ENCODE data around the gene MAMDC4. TPM values are rescaled to one million over a fixed set of nuclear protein-coding genes. Genes with fewer than 3 reads are reported as not detected.

MAMDC4 gene
- total and polyA plus RNA-seq, 2 of the 13 experiments (the other 11 are each of a cell fraction or from before 2014, with no cell fraction given), result 6.0 to 6.8 TPM

- TF ChIP-seq MXD3 (CRISPR knock-in tag; IDR thresholded peaks at IDR 0.05) (no peak), ZNF451 (CRISPR knock-in tag; IDR thresholded peaks at IDR 0.05) (0 out of 2 replicates have a peak, but pooled peaks have one; percentile 23), JDP2 (CRISPR knock-in tag; IDR thresholded peaks at IDR 0.05; ENCODE audit: borderline replicate concordance) (no peak), HNRNPUL1 (IDR thresholded peaks at IDR 0.05; ENCODE audit: low read depth, low read length) (no peak), FOXO4 (CRISPR knock-in tag; conservative IDR thresholded peaks at IDR 0.05) (no peak), ZBTB38 (CRISPR knock-in tag; IDR thresholded peaks at IDR 0.05) (peak; percentile 55; the same call in 1 of the 2 replicates), ZNF780A (CRISPR knock-in tag; IDR thresholded peaks at IDR 0.05) (no peak), RBFOX2 (IDR thresholded peaks at IDR 0.05; ENCODE audit: low read depth, low read length) (peak; percentile 67), DNMT1 (CRISPR knock-in tag; IDR thresholded peaks at IDR 0.05) (0 out of 2 replicates have a peak, but pooled peaks have one; percentile 32), PAF1 (CRISPR knock-in tag; IDR thresholded peaks at IDR 0.05) (no peak), JUNB (CRISPR knock-in tag; IDR thresholded peaks at IDR 0.05; ENCODE audit: borderline replicate concordance) (no peak), ZBTB37 (CRISPR knock-in tag; IDR thresholded peaks at IDR 0.05) (peak; percentile 38; the same call in 1 of the 2 replicates), ATRX (CRISPR knock-in tag; IDR thresholded peaks at IDR 0.05; ENCODE audit: borderline replicate concordance) (no peak), ZNF333 (CRISPR knock-in tag; IDR thresholded peaks at IDR 0.05; ENCODE audit: borderline replicate concordance) (0 out of 2 replicates have a peak, but pooled peaks have one; percentile 14), EED (CRISPR knock-in tag; IDR thresholded peaks at IDR 0.05) (no peak), ZNF839 (CRISPR knock-in tag; IDR thresholded peaks at IDR 0.05; ENCODE audit: borderline replicate concordance) (no peak), ZNF260 (CRISPR knock-in tag; IDR thresholded peaks at IDR 0.05; ENCODE audit: borderline replicate concordance, low read depth) (no peak), ZNF674 (CRISPR knock-in tag; IDR thresholded peaks at IDR 0.05; ENCODE audit: low read depth) (no peak), ZNF142 (CRISPR knock-in tag; IDR thresholded peaks at IDR 0.05) (no peak), PLRG1 (conservative IDR thresholded peaks at IDR 0.05) (no peak), ZNF556 (CRISPR knock-in tag; IDR thresholded peaks at IDR 0.05; ENCODE audit: borderline replicate concordance) (no peak)
These were observed at the start of gene MAMDC4 (continued) for GRCh38 chr9:136851941-136852663.
